Astrocyte (in vitro differentiated cells and primary cell): Measurements from ENCODE around the gene MRPL4. TPM values are rescaled to one million over a fixed set of nuclear protein-coding genes. Genes with fewer than 3 reads are reported as not detected.
"Not testable (repeated sequence)": the region's sequence is repeated elsewhere in the genome, so short reads cannot be mapped to it uniquely, and the experiment has no call there.

Experiments
- DNase-seq: peaks from one replicate; pipeline ENCODE4 v3.0.0-alpha.2; 2010; ENCODE audit warnings: low read depth
- FAIRE-seq: peaks from 2 replicates; lab custom pipeline; 2011; peaks lifted over from hg19 to GRCh38; lab: Jason Lieb, UNC
- H2AFZ ChIP-seq: 2 replicates; pipeline ENCODE4 v1.6.0; 2012; ENCODE audit warnings: low read depth, low read length, inconsistent platforms
- H3K27ac ChIP-seq: 2 replicates; pipeline ENCODE4 v1.5.1; 2011; ENCODE audit warnings: low read depth, low read length, inconsistent platforms
- H3K27me3 ChIP-seq: 2 replicates; pipeline ENCODE4 v1.6.0; 2011; ENCODE audit warnings: low read length, inconsistent platforms; ENCODE audit not compliant: insufficient read depth
- H3K36me3 ChIP-seq: 2 replicates; pipeline ENCODE4 v1.5.1; 2011; ENCODE audit warnings: low read length, inconsistent platforms; ENCODE audit not compliant: insufficient read depth
- H3K4me1 ChIP-seq: 2 replicates; pipeline ENCODE4 v1.5.1; 2011; ENCODE audit warnings: low read length, inconsistent platforms; ENCODE audit not compliant: insufficient read depth
- H3K4me2 ChIP-seq: 2 replicates; pipeline ENCODE4 v1.6.0; 2012; ENCODE audit warnings: low read length, inconsistent platforms
- H3K4me3 ChIP-seq: 2 replicates; pipeline ENCODE4 v1.5.1; 2011; ENCODE audit warnings: low read depth, mild to moderate bottlenecking, low read length, inconsistent platforms; ENCODE audit not compliant: insufficient read depth
- H3K79me2 ChIP-seq: 2 replicates; pipeline ENCODE4 v1.6.0; 2012; ENCODE audit warnings: mild to moderate bottlenecking, low read length, inconsistent platforms; ENCODE audit not compliant: insufficient read depth
- H3K9ac ChIP-seq: 2 replicates; pipeline ENCODE4 v1.6.0; 2012; ENCODE audit warnings: mild to moderate bottlenecking, low read length, inconsistent platforms
- H3K9me3 ChIP-seq: 2 replicates; pipeline ENCODE4 v1.5.1; 2012; ENCODE audit warnings: low read depth, mild to moderate bottlenecking, low read length, inconsistent platforms; ENCODE audit not compliant: insufficient read depth
- H4K20me1 ChIP-seq: 2 replicates; pipeline ENCODE4 v1.6.0; 2012; ENCODE audit warnings: low read length, inconsistent platforms; ENCODE audit not compliant: insufficient read depth
- H3K27ac Mint-ChIP-seq: one replicate; pipeline ENCODE4 v1.8.0; 2021; ENCODE audit warnings: mild to moderate bottlenecking, mixed read lengths; ENCODE audit not compliant: unreplicated experiment
- H3K27me3 Mint-ChIP-seq: one replicate; pipeline ENCODE4 v1.8.0; 2021; ENCODE audit warnings: low read depth, mixed read lengths; ENCODE audit not compliant: unreplicated experiment
- H3K36me3 Mint-ChIP-seq: one replicate; pipeline ENCODE4 v1.8.0; 2021; ENCODE audit warnings: low read depth, mixed read lengths; ENCODE audit not compliant: unreplicated experiment
- H3K4me1 Mint-ChIP-seq: one replicate; pipeline ENCODE4 v1.8.0; 2021; ENCODE audit warnings: low read depth, mixed read lengths; ENCODE audit not compliant: unreplicated experiment
- H3K4me3 Mint-ChIP-seq: one replicate; pipeline ENCODE4 v1.8.0; 2021; ENCODE audit warnings: mild to moderate bottlenecking, moderate library complexity, mixed read lengths; ENCODE audit not compliant: unreplicated experiment
- H3K9me3 Mint-ChIP-seq: one replicate; pipeline ENCODE4 v1.8.0; 2021; ENCODE audit warnings: mild to moderate bottlenecking, mixed read lengths; ENCODE audit not compliant: unreplicated experiment
- CTCF ChIP-seq: IDR thresholded peaks from 2 replicates; pipeline ENCODE4 v1.5.1; 2011; ENCODE audit warnings: low read depth, mild to moderate bottlenecking, inconsistent platforms, low read length, moderate library complexity; ENCODE audit not compliant: insufficient read depth
- EZH2 ChIP-seq: IDR thresholded peaks from 2 replicates; pipeline ENCODE4 v1.6.1; 2012; ENCODE audit warnings: mild to moderate bottlenecking, low read length, inconsistent platforms; ENCODE audit not compliant: insufficient read depth
- total RNA-seq: library from RNA; stranded (reverse); gene quantifications from 2 replicates; pipeline ENCODE4 v1.2.1, GENCODE V29; 2021

Gene MRPL4
- total RNA-seq, 1 donor from 2014 or later = 60.3 TPM

DNA sequence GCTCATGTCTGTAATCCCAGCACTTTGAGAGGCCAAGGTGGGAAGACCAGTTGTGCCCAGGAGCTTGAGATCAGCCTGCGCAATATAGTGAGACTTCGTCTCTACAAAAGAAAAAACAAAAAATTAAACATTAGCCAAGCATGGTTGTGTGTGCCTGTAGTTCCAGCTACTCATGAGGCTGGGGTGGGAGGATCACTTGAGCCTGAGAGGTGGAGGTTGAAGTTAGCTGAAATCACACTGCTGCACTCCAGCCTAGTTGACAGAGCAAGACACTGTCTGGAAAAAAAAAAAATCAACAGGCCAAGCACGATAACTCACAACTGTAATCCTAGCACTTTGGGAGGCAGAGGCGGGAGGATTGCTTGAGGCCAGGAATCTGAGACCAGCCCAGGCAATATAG, 17.0 kb upstream of the MRPL4 start:
- no peak overlapping the region for H3K27ac Mint-ChIP-seq
- H3K9me3 Mint-ChIP-seq = no peaks in the 10 kb centered on the region
- Histone ChIP-seq H3K4me3 (no peak overlapping the region), H3K36me3 (no peaks in the 10 kb centered on the region), H3K9me3 (no peaks in the 10 kb centered on the region), H3K27me3 (no peaks in the 10 kb centered on the region), H3K27ac (no peak overlapping the region), H3K9ac (no peak overlapping the region), H4K20me1 (no peaks in the 10 kb centered on the region), H3K4me1 (peaks cover 3% of the 10 kb centered on the region), H2AFZ (no peak overlapping the region), H3K4me2 (no peak overlapping the region), H3K79me2 (peaks cover 9% of the 10 kb centered on the region)
- peaks cover 1% of the 10 kb centered on the region for H3K4me1 Mint-ChIP-seq
- DNase-seq (no peak), FAIRE-seq (no peak)
- no peaks in the 10 kb centered on the region for H3K36me3 Mint-ChIP-seq
- H3K27me3 Mint-ChIP-seq = no peaks in the 10 kb centered on the region
- TF ChIP-seq EZH2 = no peak
- no peak for TF ChIP-seq CTCF
- H3K4me3 Mint-ChIP-seq = no peak overlapping the region

DNA sequence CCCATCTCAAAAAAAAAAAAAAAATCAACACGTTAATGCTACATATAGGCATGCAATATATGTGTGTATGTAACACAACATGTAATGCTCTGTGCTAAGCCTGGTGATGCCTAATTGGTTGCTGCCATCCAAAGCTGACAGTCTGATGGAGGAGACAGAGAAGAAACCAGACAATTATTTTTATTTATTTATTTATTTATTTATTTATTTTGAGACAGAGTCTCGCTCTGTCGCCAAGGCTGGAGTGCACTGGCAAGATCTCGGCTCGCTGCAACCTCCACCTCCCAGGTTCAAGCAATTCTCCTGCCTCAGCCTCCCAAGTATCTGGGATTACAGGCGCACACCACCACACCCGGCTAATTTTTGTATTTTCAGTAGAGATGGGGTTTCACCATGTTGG, 16.6 kb upstream of the MRPL4 start:
- not testable (repeated sequence) for H3K9ac ChIP-seq, H3K9me3 Mint-ChIP-seq, DNase-seq, H3K79me2 ChIP-seq, H3K4me2 ChIP-seq, H3K27ac Mint-ChIP-seq, H3K4me1 Mint-ChIP-seq, H3K27me3 ChIP-seq, FAIRE-seq, H2AFZ ChIP-seq, H3K9me3 ChIP-seq, H3K27me3 Mint-ChIP-seq, H3K36me3 Mint-ChIP-seq, H3K4me3 ChIP-seq, H3K4me3 Mint-ChIP-seq, H3K27ac ChIP-seq, H3K36me3 ChIP-seq, H4K20me1 ChIP-seq, H3K4me1 ChIP-seq

DNA sequence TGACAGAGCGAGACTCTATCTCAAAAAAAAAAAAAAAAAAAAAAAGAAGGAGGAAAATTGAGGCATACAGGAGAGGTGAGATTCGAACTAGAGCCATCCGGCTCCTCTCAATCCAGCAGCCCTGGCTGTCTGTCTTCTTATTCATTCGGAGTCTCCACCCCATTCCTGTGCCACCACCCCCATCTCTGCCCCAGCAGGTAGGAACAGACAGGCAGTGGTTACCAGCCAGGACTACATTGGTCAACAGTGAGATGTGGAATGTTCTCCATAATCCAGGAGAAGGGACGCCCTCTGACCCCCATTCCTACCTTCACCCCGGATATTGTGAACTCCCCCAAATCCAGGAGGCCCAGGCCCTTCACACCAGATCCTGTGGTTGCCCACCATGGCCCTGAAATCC, 14.3 kb upstream of the MRPL4 start:
- no peak overlapping the region for H3K4me3 Mint-ChIP-seq
- H3K4me2 ChIP-seq = no peak overlapping the region
- H3K36me3 Mint-ChIP-seq = no peaks in the 10 kb centered on the region
- FAIRE-seq (no peak), DNase-seq (no peak)
- no peak overlapping the region for H3K27ac Mint-ChIP-seq
- H3K4me3 ChIP-seq = no peak overlapping the region
- H3K79me2 ChIP-seq = no peaks in the 10 kb centered on the region
- peaks cover 1% of the 10 kb centered on the region for H3K4me1 Mint-ChIP-seq
- peaks cover 3% of the 10 kb centered on the region for H3K4me1 ChIP-seq
- no peaks in the 10 kb centered on the region for H3K27me3 Mint-ChIP-seq
- H3K27ac ChIP-seq = no peak overlapping the region
- H3K36me3 ChIP-seq = no peaks in the 10 kb centered on the region
- no peaks in the 10 kb centered on the region for H4K20me1 ChIP-seq
- TF ChIP-seq EZH2 (no peak), CTCF (no peak)
- H3K9me3 ChIP-seq = no peaks in the 10 kb centered on the region
- no peak overlapping the region for H3K9ac ChIP-seq
- no peaks in the 10 kb centered on the region for H3K27me3 ChIP-seq
- H2AFZ ChIP-seq = no peak overlapping the region
- no peaks in the 10 kb centered on the region for H3K9me3 Mint-ChIP-seq
